Uterus (tissue), 4 donors: Measurements from ENCODE around the gene MSI2. TPM values are rescaled to one million over a fixed set of nuclear protein-coding genes. Genes with fewer than 3 reads are reported as not detected.

Experiments
- DNase-seq, 2 donors: peaks; one replicate each; pipeline ENCODE4 v3.0.0-alpha.2; 2019 to 2020
- H3K27ac ChIP-seq, 2 donors: fragments of 200-600 bp; sonication (generic); 1 replicate in 1 of 2; 2 replicates in 1 of 2; pipeline ENCODE4 v1.5.1; 2016 to 2018
- H3K27me3 ChIP-seq, 2 donors: fragments of 200-600 bp; sonication (generic); one replicate each; pipeline ENCODE4 v1.5.1; 2018 to 2019; ENCODE audit warnings: control low read depth in 1 of 2
- H3K36me3 ChIP-seq, 2 donors: fragments of 200-600 bp; sonication (generic); one replicate each; pipeline ENCODE4 v1.5.1; 2019; ENCODE audit warnings: control low read depth in 1 of 2
- H3K4me1 ChIP-seq, 2 donors: fragments of 200-600 bp; sonication (generic); one replicate each; pipeline ENCODE4 v1.5.1; 2018 to 2019; ENCODE audit warnings: control low read depth in 1 of 2
- H3K4me3 ChIP-seq, 2 donors: fragments of 200-600 bp; sonication (generic); 1 replicate in 1 of 2; 2 replicates in 1 of 2; pipeline ENCODE4 v1.5.1; 2018 to 2019; ENCODE audit warnings: mild to moderate bottlenecking in 1 of 2
- H3K9me3 ChIP-seq, 2 donors: fragments of 200-600 bp; sonication (generic); one replicate each; pipeline ENCODE4 v1.5.1; 2019; ENCODE audit warnings: control low read depth in 1 of 2
- POLR2A ChIP-seq, 2 donors: fragments of 450-650 bp; IDR thresholded peaks; one replicate each; pipeline ENCODE4 v1.6.1; 2016; ENCODE audit warnings: antibody characterized with exemption in 2 of 2, mild to moderate bottlenecking in 1 of 2, moderate library complexity in 1 of 2
- intact Hi-C: fragments of 100-400 bp; cut with DNase I; formaldehyde crosslinking; loops from one replicate; pipeline ENCODE4 v1.15.1; 2023; ENCODE audit warnings: low total_unique reads
- total RNA-seq, 4 donors: library from RNA; depleted of rRNA in 3 of 4; stranded (reverse); fragments of >200 nt in 3 of 4; gene quantifications; one replicate each; pipeline versions ENCODE4 v1.1.0 to v1.2.4, GENCODE V29; 2014 to 2023
- TF ChIP-seq, protein P1 (sequence below), 4 experiments: fragments of 200-600 bp in 2 of 4; fragments of 450-650 bp in 2 of 4; sonication (generic) in 2 of 4; IDR thresholded peaks; one replicate each; pipeline ENCODE4 v1.5.1; 2016 to 2019; ENCODE audit warnings: antibody characterized with exemption in 4 of 4, mild to moderate bottlenecking in 2 of 4, moderate library complexity in 1 of 4
- donor health status: DM: yes; HTN: yes; CAD: no.

The MSI2 gene
- total RNA-seq, 4 donors from 2014 or later = 13.2 to 60.8 (median 44.5) TPM

DNA sequence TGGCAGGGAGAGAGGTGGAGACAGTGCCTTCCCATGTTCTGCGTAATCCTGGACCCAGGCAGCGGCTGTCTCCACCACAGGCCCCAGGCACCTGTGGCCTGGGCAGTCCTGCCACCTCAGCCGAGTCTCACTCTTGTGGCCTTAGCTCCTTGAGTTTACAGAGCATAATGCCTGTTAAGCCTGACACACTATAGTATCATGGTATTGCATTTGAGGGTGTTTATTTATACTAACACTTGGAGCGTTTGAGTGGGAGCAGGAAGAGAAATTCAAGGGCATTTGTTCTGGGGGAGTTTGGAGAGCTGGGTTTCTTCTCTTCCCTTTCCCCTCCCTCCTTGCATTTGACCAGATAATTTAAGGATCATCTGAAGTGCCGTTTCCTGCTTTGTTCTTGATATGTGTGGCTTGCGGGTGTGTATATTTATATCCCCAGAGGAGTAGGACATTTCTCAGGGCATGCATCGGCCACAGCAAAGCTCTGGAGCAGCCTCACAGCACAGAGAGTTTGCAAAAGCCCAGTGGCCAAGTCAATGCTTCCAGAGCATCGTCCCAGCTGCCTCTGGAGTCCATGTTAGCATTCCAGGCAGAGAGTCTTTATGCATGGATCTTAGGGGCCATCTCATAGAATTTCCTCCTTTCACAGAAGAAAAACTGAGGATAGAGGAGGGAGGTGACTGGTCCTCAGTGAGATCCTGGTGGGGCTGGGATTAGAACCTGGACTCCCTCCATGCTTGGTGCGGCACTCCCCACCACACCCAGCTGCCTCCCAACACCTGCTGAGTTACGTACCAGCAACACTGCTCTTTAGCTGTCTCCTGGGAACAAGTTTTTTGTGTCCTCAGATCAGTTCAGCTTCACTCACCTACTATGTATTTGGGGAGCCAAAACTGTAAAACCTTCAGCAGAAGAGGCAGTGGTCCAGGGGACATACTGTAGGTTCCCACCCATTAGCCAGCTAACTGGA lies 266.0 kb downstream of the MSI2 start:
- no peak overlapping the region for H3K4me3 ChIP-seq
- intact Hi-C loops = no loop called here
- TF ChIP-seq, protein P1, sequence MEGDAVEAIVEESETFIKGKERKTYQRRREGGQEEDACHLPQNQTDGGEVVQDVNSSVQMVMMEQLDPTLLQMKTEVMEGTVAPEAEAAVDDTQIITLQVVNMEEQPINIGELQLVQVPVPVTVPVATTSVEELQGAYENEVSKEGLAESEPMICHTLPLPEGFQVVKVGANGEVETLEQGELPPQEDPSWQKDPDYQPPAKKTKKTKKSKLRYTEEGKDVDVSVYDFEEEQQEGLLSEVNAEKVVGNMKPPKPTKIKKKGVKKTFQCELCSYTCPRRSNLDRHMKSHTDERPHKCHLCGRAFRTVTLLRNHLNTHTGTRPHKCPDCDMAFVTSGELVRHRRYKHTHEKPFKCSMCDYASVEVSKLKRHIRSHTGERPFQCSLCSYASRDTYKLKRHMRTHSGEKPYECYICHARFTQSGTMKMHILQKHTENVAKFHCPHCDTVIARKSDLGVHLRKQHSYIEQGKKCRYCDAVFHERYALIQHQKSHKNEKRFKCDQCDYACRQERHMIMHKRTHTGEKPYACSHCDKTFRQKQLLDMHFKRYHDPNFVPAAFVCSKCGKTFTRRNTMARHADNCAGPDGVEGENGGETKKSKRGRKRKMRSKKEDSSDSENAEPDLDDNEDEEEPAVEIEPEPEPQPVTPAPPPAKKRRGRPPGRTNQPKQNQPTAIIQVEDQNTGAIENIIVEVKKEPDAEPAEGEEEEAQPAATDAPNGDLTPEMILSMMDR (IDR thresholded peaks at IDR 0.05) = no peak
- no peak for TF ChIP-seq POLR2A (IDR thresholded peaks at IDR 0.05)
- no peaks in the 10 kb centered on the region for H3K27me3 ChIP-seq
- no peak overlapping the region for H3K27ac ChIP-seq
- H3K36me3 ChIP-seq = no peaks in the 10 kb centered on the region
- no peaks in the 10 kb centered on the region for H3K9me3 ChIP-seq
- no peak for DNase-seq
- H3K4me1 ChIP-seq = no peaks in the 10 kb centered on the region

DNA sequence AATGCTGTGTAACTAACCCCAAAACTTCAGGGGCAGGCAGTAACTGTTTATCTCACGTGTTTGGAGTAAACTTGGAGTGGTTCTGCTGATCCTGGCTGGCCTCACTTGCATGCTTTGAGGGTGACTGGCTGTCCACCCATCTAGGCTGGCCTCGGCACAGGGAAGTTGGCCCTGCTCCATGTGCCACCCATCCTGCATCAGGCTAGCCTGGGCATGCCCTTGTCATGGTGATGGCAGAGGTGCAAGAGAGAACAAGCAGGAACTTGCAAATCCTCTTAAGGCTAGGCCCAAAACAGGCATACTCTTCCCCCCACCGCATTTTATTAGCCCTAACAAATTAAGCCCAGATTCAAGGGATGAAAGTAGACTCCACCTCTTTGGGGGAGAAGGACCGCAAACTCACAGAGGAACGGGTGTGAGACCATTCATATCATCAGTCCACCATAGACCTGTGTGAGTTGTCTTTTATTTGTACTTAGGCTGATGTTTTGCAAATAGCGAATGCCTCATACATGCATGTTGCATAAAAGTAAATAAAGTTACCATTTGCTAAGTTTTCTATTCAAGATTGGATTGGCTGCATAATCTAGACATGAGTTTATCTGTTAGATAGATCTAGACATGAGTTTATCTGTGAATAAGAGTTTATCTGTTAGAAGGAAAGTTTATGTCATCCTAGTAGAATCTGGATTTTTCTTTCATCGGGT lies 267.8 kb downstream of the MSI2 start:
- TF ChIP-seq, protein P1 (IDR thresholded peaks at IDR 0.05) = no peak
- no peak for TF ChIP-seq POLR2A (IDR thresholded peaks at IDR 0.05)
- H3K27ac ChIP-seq = no peak overlapping the region
- H3K27me3 ChIP-seq = no peaks in the 10 kb centered on the region

DNA sequence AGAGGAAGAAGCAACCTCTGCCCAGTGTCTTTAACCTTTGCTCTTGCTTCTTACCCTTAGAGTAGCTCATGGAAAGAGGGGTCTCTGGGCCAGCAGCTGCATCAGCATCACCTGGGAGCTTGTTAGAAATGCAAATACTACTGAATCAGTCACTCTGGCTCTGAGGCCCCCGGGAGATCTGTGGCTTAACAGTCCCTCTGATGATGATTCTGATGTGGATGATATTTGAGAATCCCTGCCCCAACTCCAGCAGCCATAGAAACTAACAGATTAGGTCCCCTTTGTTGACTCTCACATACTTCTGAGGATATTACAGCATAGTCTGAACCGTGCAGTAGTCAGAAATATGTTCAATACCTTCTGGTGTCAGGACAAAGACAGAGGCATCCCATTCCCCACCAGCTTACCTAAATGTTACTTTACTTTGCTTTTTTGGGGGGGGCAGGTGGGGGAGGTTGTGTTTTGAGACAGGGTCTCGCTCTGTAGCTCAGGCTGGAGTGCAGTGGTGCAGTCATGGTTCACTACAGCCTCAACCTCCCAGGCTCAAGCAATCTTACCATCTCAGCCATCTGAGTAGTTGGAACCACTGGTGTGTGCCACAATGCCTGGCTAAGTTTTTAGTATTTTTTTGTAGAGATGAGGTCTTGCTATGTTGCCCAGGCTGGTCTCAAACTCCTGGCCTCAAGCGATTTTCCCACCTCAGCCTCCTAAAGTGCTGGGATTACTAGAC lies 268.7 kb downstream of the MSI2 start:
- H3K27ac ChIP-seq = no peak overlapping the region
- H3K4me3 ChIP-seq = no peak overlapping the region
- TF ChIP-seq, protein P1 (IDR thresholded peaks at IDR 0.05) = no peak
- no peak for TF ChIP-seq POLR2A (IDR thresholded peaks at IDR 0.05)
- intact Hi-C loops = loop anchor here (1.0 kb wide), 1 partner anchor 47 kb away; no protein-coding TSS in a partner anchor
- no peaks in the 10 kb centered on the region for H3K9me3 ChIP-seq
- H3K4me1 ChIP-seq = peaks cover 0 to 6% of the 10 kb centered on the region in 2 donors
- H3K36me3 ChIP-seq = no peaks in the 10 kb centered on the region
- no peaks in the 10 kb centered on the region for H3K27me3 ChIP-seq
- DNase-seq = no peak

More for the DNA sequence above, 267.8 kb downstream of the MSI2 start:
- H3K9me3 ChIP-seq = no peaks in the 10 kb centered on the region
- no peaks in the 10 kb centered on the region for H3K36me3 ChIP-seq
- DNase-seq = no peak
- peaks cover 0 to 6% of the 10 kb centered on the region in 2 donors for H3K4me1 ChIP-seq
- intact Hi-C loops = no loop called here
- no peak overlapping the region for H3K4me3 ChIP-seq

DNA sequence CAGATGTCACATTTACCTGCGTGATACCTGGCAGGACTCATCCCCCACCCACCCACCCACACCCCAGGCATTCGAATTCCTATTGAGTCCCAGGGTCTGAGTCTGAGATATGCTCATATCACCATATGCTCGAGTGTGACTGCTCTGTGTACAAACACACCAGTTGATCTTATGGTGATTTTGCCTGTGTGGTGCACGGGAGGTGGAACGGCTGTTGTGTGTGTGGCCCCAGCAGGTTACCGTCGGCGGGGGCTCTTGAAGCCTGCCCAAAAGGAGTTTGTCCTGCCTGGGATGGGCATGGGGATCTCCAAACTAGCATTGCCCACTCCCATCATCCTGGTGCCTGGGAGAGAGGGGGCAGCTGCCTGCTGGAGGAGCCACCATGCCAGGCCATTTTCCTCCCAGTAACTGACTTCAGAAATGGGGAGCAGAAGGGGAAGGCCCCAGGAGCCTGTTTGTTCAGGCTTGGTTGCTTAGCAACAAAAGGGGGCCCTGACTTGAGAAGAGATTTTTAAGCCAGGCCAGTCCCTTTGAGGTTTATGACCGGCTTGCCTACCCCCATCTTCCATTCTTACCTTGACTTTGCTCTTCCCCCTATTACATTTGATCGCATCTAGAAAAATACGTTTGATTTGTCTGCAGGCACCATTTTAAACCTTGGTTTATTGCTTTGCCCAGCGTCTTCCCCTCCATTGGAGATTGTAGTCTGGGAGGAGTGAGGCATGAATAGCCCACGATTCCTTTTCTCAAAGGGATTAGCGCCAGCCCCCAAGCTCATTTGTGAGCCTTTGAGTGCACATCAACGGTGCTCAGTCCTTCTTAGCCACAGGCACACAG lies 271.1 kb downstream of the MSI2 start:
- peak overlapping the region; percentile 56 to 58 for H3K27ac ChIP-seq

More for the DNA sequence above, 271.1 kb downstream of the MSI2 start:
- H3K4me1 ChIP-seq = peaks cover 0 to 6% of the 10 kb centered on the region in 2 donors
- TF ChIP-seq, protein P1 (IDR thresholded peaks at IDR 0.05) = no peak
- no peak for TF ChIP-seq POLR2A (IDR thresholded peaks at IDR 0.05)
- H3K36me3 ChIP-seq = no peaks in the 10 kb centered on the region
- DNase-seq = no peak
- no peak overlapping the region for H3K4me3 ChIP-seq
- no peaks in the 10 kb centered on the region for H3K27me3 ChIP-seq
- intact Hi-C loops = no loop called here
- no peaks in the 10 kb centered on the region for H3K9me3 ChIP-seq
